H1 (cell line): ENCODE measurements around the gene TEX14. TPM values are rescaled to one million over a fixed set of nuclear protein-coding genes. Genes with fewer than 3 reads are reported as not detected.

ENCODE experiments used
- CTCF ChIA-PET: fragments of 300-600 bp; sonication (Branson Sonifier 250); formaldehyde crosslinking; loops from one replicate; lab custom pipeline; 2021; ENCODE audit not compliant: partially characterized antibody; lab: Charles Lee
- POLR2A ChIA-PET: fragments of 300-600 bp; sonication (Branson Sonifier 250); formaldehyde crosslinking; loops from one replicate; lab custom pipeline; 2021; ENCODE audit warnings: inconsistent platforms; ENCODE audit not compliant: partially characterized antibody; lab: Charles Lee
- DNase-seq, 2 experiments: peaks; one replicate each; pipeline versions ENCODE4 v3.0.0 to v3.0.0-alpha.2; 2010 to 2022; ENCODE audit warnings: low spot score in 2 of 2, low read depth in 1 of 2, mixed read lengths in 1 of 2
- FAIRE-seq: peaks from 2 replicates; lab custom pipeline; 2011; peaks lifted over from hg19 to GRCh38; lab: Jason Lieb, UNC
- H2AFZ ChIP-seq: 2 replicates; pipeline ENCODE4 v1.8.1; 2012; ENCODE audit warnings: low read length, inconsistent platforms
- H2AK5ac ChIP-seq: 2 replicates; pipeline ENCODE4 v1.6.1; 2013; ENCODE audit warnings: low read depth, low read length
- H2BK120ac ChIP-seq: replicated peaks from 2 replicates; pipeline ENCODE3; 2013; ENCODE audit warnings: low read depth, low read length, inconsistent platforms
- H2BK12ac ChIP-seq: 2 replicates; pipeline ENCODE4 v1.6.1; 2013; ENCODE audit warnings: low read depth, low read length
- H2BK15ac ChIP-seq: 2 replicates; pipeline ENCODE4 v1.6.1; 2013; ENCODE audit warnings: low read length
- H2BK20ac ChIP-seq: 2 replicates; pipeline ENCODE4 v1.6.1; 2013; ENCODE audit warnings: low read length
- H2BK5ac ChIP-seq: 2 replicates; pipeline ENCODE4 v1.6.1; 2013; ENCODE audit warnings: low read depth, low read length
- H3K14ac ChIP-seq: 2 replicates; pipeline ENCODE4 v1.6.1; 2013; ENCODE audit warnings: inconsistent platforms; ENCODE audit not compliant: insufficient read length
- H3K18ac ChIP-seq: 2 replicates; pipeline ENCODE4 v1.6.1; 2013; ENCODE audit warnings: low read length; ENCODE audit errors: extremely low read depth
- H3K23ac ChIP-seq: 2 replicates; pipeline ENCODE4 v1.6.1; 2013; ENCODE audit warnings: inconsistent platforms; ENCODE audit not compliant: insufficient read length
- H3K23me2 ChIP-seq: 2 replicates; pipeline ENCODE4 v1.6.1; 2013; ENCODE audit warnings: low read depth, low read length
- H3K27ac ChIP-seq: 2 replicates; pipeline ENCODE4 v1.6.1; 2011; ENCODE audit warnings: low read depth, low read length, inconsistent platforms
- H3K27me3 ChIP-seq, 4 experiments: replicated peaks in 1 of 4; 1 replicate in 1 of 4; 2 replicates in 3 of 4; pipeline versions ENCODE4 v1.6.1 to v1.8.1; 2011 to 2013; ENCODE audit warnings: low read length in 3 of 4, mild to moderate bottlenecking in 3 of 4, inconsistent platforms in 2 of 4, mixed read lengths in 2 of 4, moderate library complexity in 1 of 4; ENCODE audit not compliant: control insufficient read depth in 3 of 4, insufficient read depth in 3 of 4; ENCODE audit errors: extremely low read depth in 1 of 4
- H3K36me3 ChIP-seq, 4 experiments: 2 replicates each; pipeline versions ENCODE4 v1.6.1 to v1.8.1; 2011 to 2013; ENCODE audit warnings: mild to moderate bottlenecking in 4 of 4, low read length in 3 of 4, moderate library complexity in 2 of 4, control low read depth in 1 of 4, inconsistent platforms in 1 of 4; ENCODE audit not compliant: insufficient read depth in 4 of 4, control insufficient read depth in 2 of 4
- H3K4ac ChIP-seq: replicated peaks from 2 replicates; pipeline ENCODE3; 2013; ENCODE audit warnings: low read length, low read depth, mixed read lengths, inconsistent platforms; ENCODE audit not compliant: insufficient read length
- H3K4me1 ChIP-seq, 4 experiments: replicated peaks in 1 of 4; 1 replicate in 1 of 4; 2 replicates in 3 of 4; pipeline versions ENCODE4 v1.6.1 to v1.8.1; 2011 to 2013; ENCODE audit warnings: low read length in 3 of 4, inconsistent platforms in 2 of 4, mixed read lengths in 1 of 4; ENCODE audit not compliant: insufficient read depth in 4 of 4, control insufficient read depth in 3 of 4
- H3K4me2 ChIP-seq, 2 experiments: 2 replicates each; pipeline versions ENCODE4 v1.6.1 to v1.8.1; 2011 to 2013; ENCODE audit warnings: low read depth in 2 of 2, low read length in 2 of 2, control low read depth in 1 of 2, inconsistent platforms in 1 of 2, mild to moderate bottlenecking in 1 of 2; ENCODE audit not compliant: insufficient read depth in 1 of 2
- H3K4me3 ChIP-seq, 4 experiments: fragments of 200-600, 300-600 bp in 1 of 4; sonication (generic), shearing (Covaris generic), sonication (Bioruptor Twin) in 1 of 4; 2 replicates each; pipeline versions ENCODE4 v1.5.1 to v1.8.1; 2011 to 2016; ENCODE audit warnings: low read length in 4 of 4, low read depth in 3 of 4, control low read depth in 2 of 4, inconsistent platforms in 2 of 4, mild to moderate bottlenecking in 2 of 4, mixed read lengths in 1 of 4, moderate library complexity in 1 of 4; ENCODE audit not compliant: insufficient read depth in 2 of 4; ENCODE audit errors: extremely low read depth in 1 of 4
- H3K56ac ChIP-seq: replicated peaks from 2 replicates; pipeline ENCODE3; 2013; ENCODE audit warnings: low read depth, mild to moderate bottlenecking, mixed read lengths, low read length, inconsistent platforms; ENCODE audit not compliant: insufficient read length
- H3K79me1 ChIP-seq: 2 replicates; pipeline ENCODE4 v1.6.1; 2013; ENCODE audit warnings: low read depth, low read length, control low read depth
- H3K79me2 ChIP-seq, 2 experiments: 2 replicates each; pipeline versions ENCODE4 v1.6.1 to v1.8.1; 2012 to 2013; ENCODE audit warnings: low read length in 2 of 2, mild to moderate bottlenecking in 2 of 2, inconsistent platforms in 1 of 2; ENCODE audit not compliant: insufficient read depth in 2 of 2, control insufficient read depth in 1 of 2
- H3K9ac ChIP-seq, 4 experiments: replicated peaks in 1 of 4; 1 replicate in 1 of 4; 2 replicates in 3 of 4; pipeline versions ENCODE4 v1.6.1 to v1.8.1; 2011 to 2013; ENCODE audit warnings: low read depth in 3 of 4, low read length in 3 of 4, control low read depth in 2 of 4, mild to moderate bottlenecking in 2 of 4, moderate library complexity in 2 of 4, inconsistent platforms in 1 of 4; ENCODE audit errors: extremely low read depth in 1 of 4
- H3K9me3 ChIP-seq, 2 experiments: 2 replicates each; pipeline versions ENCODE4 v1.6.1 to v1.8.1; 2012 to 2013; ENCODE audit warnings: mild to moderate bottlenecking in 2 of 2, moderate library complexity in 2 of 2, control low read depth in 1 of 2, inconsistent platforms in 1 of 2, low read depth in 1 of 2, low read length in 1 of 2, mixed read lengths in 1 of 2; ENCODE audit not compliant: insufficient read depth in 2 of 2
- H4K20me1 ChIP-seq, 2 experiments: replicated peaks in 1 of 2; 2 replicates each; pipeline versions ENCODE3 to v1.8.1; 2011 to 2013; ENCODE audit warnings: inconsistent platforms in 2 of 2, low read length in 2 of 2, mild to moderate bottlenecking in 1 of 2; ENCODE audit not compliant: insufficient read depth in 2 of 2, control insufficient read depth in 1 of 2
- H4K5ac ChIP-seq: 2 replicates; pipeline ENCODE4 v1.6.1; 2013; ENCODE audit warnings: low read length, low read depth, mixed read lengths, inconsistent platforms; ENCODE audit not compliant: insufficient read length
- H4K8ac ChIP-seq: 2 replicates; pipeline ENCODE4 v1.8.0; 2013; ENCODE audit warnings: mild to moderate bottlenecking, moderate library complexity, low read length, inconsistent platforms; ENCODE audit not compliant: insufficient read depth; ENCODE audit errors: extremely low read depth
- H4K91ac ChIP-seq: replicated peaks from 2 replicates; pipeline ENCODE3; 2013; ENCODE audit warnings: low read length, mixed read lengths, inconsistent platforms; ENCODE audit not compliant: insufficient read length
- BRCA1 ChIP-seq: IDR thresholded peaks from 2 replicates; pipeline ENCODE4 v1.6.1; 2012; ENCODE audit warnings: low read depth, low read length, improper control_type of control experiment
- EP300 ChIP-seq, 2 experiments: IDR thresholded peaks; 1 replicate in 1 of 2; 2 replicates in 1 of 2; pipeline ENCODE4 v1.6.1; 2011 to 2012; ENCODE audit warnings: low read depth in 2 of 2, low read length in 2 of 2, mild to moderate bottlenecking in 2 of 2, borderline replicate concordance in 1 of 2, inconsistent platforms in 1 of 2, moderate library complexity in 1 of 2
- KDM4A ChIP-seq: IDR thresholded peaks from one replicate; pipeline ENCODE4 v1.7.1; 2012; ENCODE audit warnings: low read depth, mild to moderate bottlenecking, moderate library complexity, low read length, inconsistent platforms; ENCODE audit not compliant: severe bottlenecking
- RBBP5 ChIP-seq: IDR thresholded peaks from 2 replicates; pipeline ENCODE4 v1.7.1; 2012; ENCODE audit warnings: low read depth, mild to moderate bottlenecking, inconsistent platforms, low read length, moderate library complexity, borderline replicate concordance
- RFX5 ChIP-seq: IDR thresholded peaks from 2 replicates; pipeline ENCODE4 v1.6.1; 2011; ENCODE audit warnings: low read depth, low read length, improper control_type of control experiment, borderline replicate concordance
- SP1 ChIP-seq: IDR thresholded peaks from 2 replicates; pipeline ENCODE4 v1.6.1; 2011; ENCODE audit warnings: low read depth, low read length
- WGBS, 2 experiments: shearing (Covaris generic) in 1 of 2; methylation state at CpG; one replicate each; pipeline versions ENCODE4 v1.1.6 to v1.1.7; 2013 to 2015; ENCODE audit warnings: low lambda C conversion rate in 2 of 2, mixed read lengths in 2 of 2, inconsistent platforms in 1 of 2, low coverage in 1 of 2, missing lambda C conversion rate in 1 of 2; ENCODE audit not compliant: insufficient replicate concordance in 2 of 2, insufficient coverage in 1 of 2, insufficient read length in 1 of 2; ENCODE audit errors: extremely low coverage in 1 of 2, missing lambda C conversion rate in 1 of 2; 5-methylcytosine and 5-hydroxymethylcytosine counted together
- polyA plus RNA-seq, 7 experiments: library from polyadenylated mRNA; depleted of rRNA in 3 of 7; stranded (reverse) in 5 of 7; unstranded in 2 of 7; fragments of >200 nt in 5 of 7; fragments of 200-250 nt in 2 of 7; gene quantifications; 1 replicate in 5 of 7; 2 replicates in 1 of 7; 4 replicates in 1 of 7; pipeline versions ENCODE4 v1.2.1 to v1.2.3, GENCODE V29; 2011 to 2013; ENCODE audit warnings: missing spikeins in 2 of 7, mixed read lengths in 2 of 7
- total RNA-seq: library from RNA; stranded (reverse); fragmentation: NEBNext Ultra II Directional; extraction: Animal tissue kit (Norgen Biotek cat#: 25700); gene quantifications from 2 replicates; pipeline ENCODE4 v1.2.1, GENCODE V29; 2021

Gene TEX14
- total and polyA plus RNA-seq, 2 of the 8 experiments (the other 6 are each of a cell fraction or from before 2014, with no cell fraction given): 0.83 to 2.5 TPM

GRCh38 chr17:58693208-58693607, 1.4 kb upstream of the TEX14 start:
- Histone ChIP-seq H4K5ac (no peak overlapping the region), H4K8ac (no peak overlapping the region), H3K9ac (peak overlapping the region in 1 of 4 experiments; percentile 41; a peak in 2 of 7 replicates), H3K4me2 (peak overlapping the region; percentile 36 to 83), H3K23me2 (no peaks in the 10 kb centered on the region), H2BK120ac (no peak overlapping the region), H3K79me1 (no peaks in the 10 kb centered on the region), H3K4me1 (peaks cover 0 to 4% (median 0%) of the 10 kb centered on the region in 4 experiments; a peak in 3 of 7 replicates), H3K23ac (no peak overlapping the region), H3K14ac (no peak overlapping the region), H2BK5ac (no peak overlapping the region), H3K79me2 (no peaks in the 10 kb centered on the region; a peak in 1 of 4 replicates), H3K4ac (no peak overlapping the region), H3K4me3 (peak overlapping the region; percentile 30 to 64 (median 55); a peak in 5 of 8 replicates), H3K56ac (no peak overlapping the region), H3K27me3 (no peaks in the 10 kb centered on the region), H2BK20ac (no peak overlapping the region), H3K27ac (no peak overlapping the region), H3K18ac (no peak overlapping the region), H4K20me1 (no peaks in the 10 kb centered on the region), H3K9me3 (no peaks in the 10 kb centered on the region), H3K36me3 (no peaks in the 10 kb centered on the region), H2AK5ac (no peak overlapping the region), H4K91ac (no peak overlapping the region), H2BK15ac (no peak overlapping the region), H2AFZ (peak overlapping the region; percentile 81; the same call in 1 of the 2 replicates), H2BK12ac (no peak overlapping the region)
- no peak for TF ChIP-seq SP1
- TF ChIP-seq KDM4A: no peak
- TF ChIP-seq RFX5: no peak
- no peak for TF ChIP-seq BRCA1
- TF ChIP-seq RBBP5: no peak
- TF ChIP-seq EP300 (IDR thresholded peaks at IDR 0.05; ENCODE audit: borderline replicate concordance in 1 of 2, low read depth in 2 of 2, low read length in 2 of 2): no peak
- POLR2A ChIA-PET: interaction anchor here (0.6 to 2.4 kb wide), 8 partner anchors 9 to 461 kb away, joined by 3 to 19 read pairs (median 3); no protein-coding TSS in a partner anchor
- FAIRE-seq: no peak
- DNase-seq: no peak
- CTCF ChIA-PET: interaction anchor here (0.6 to 1.6 kb wide), 4 partner anchors 18 to 116 kb away, joined by 3 to 5 read pairs (median 3); no protein-coding TSS in a partner anchor
- 93% methylated on average over 8 of the region's 8 CpGs; no CpG with 5 or more reads in 1 of the 2 experiments for WGBS, 2 experiments
